GM12874 (cell line): ENCODE results near the gene NRXN3.

Source experiments
- TF ChIP-seq, protein P1 (sequence below): IDR thresholded peaks from 2 replicates; pipeline ENCODE4 v1.5.1; 2011; ENCODE audit warnings: low read depth, mild to moderate bottlenecking, control low read depth, low read length, moderate library complexity; ENCODE audit not compliant: insufficient read depth

The NRXN3 gene

DNA sequence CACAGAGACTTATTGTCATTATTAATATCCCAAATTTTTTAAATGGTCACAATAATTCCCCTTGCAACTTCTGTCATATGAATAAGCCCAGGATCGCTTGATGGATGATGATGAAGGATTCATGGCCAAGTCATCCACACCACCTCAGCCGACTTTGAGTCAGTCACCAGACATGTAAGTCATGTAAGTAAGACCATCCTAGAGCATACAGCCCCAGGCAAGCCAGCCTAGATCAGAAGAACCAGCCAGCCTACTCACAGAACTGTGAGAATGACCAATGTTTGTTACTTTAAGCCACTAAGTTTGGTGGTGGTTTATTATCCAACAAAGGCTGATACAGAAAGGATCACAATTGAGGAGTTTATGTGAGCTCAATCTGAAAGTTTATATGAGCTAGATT lies 341.8 kb downstream of the NRXN3 start:
- TF ChIP-seq, protein P1, sequence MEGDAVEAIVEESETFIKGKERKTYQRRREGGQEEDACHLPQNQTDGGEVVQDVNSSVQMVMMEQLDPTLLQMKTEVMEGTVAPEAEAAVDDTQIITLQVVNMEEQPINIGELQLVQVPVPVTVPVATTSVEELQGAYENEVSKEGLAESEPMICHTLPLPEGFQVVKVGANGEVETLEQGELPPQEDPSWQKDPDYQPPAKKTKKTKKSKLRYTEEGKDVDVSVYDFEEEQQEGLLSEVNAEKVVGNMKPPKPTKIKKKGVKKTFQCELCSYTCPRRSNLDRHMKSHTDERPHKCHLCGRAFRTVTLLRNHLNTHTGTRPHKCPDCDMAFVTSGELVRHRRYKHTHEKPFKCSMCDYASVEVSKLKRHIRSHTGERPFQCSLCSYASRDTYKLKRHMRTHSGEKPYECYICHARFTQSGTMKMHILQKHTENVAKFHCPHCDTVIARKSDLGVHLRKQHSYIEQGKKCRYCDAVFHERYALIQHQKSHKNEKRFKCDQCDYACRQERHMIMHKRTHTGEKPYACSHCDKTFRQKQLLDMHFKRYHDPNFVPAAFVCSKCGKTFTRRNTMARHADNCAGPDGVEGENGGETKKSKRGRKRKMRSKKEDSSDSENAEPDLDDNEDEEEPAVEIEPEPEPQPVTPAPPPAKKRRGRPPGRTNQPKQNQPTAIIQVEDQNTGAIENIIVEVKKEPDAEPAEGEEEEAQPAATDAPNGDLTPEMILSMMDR, result no peak

DNA sequence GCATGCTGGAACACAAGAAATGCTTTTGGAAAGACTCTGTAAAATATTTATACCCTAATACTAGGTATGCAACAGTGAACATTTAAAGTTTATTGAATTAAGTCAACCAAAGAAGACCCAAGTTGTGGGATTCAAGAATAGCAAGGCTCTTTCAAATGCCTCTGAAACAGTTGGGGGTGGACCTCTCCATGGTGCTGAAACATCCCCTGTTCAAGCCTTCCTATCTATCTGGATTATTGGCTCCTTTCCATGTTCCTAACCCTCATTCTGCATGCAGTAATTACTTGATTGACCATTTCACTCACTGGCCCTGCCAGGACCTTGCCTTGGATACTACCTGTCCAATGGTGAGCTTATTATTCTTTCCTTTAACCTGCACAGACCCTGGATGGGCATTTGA lies 349.7 kb downstream of the NRXN3 start:
- TF ChIP-seq, protein P1, result no peak

DNA sequence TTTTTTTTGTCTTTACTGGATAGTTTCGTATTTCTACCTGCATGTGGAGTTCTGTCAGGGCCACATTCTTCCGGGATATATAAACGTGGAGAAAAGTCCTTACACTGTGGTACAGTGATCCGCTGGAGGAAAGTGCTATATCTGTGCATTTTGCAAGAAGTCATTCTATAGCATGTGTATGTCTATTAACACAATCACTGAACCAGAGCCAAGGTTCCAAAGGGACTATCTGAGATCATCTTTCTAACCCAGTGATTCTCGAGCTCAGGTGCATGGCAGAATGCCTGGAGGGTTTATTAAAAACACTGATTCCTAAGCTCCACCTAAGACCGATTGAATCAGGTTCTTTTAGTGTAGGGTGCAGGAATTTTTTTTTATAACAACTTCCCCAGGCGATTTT lies 354.0 kb downstream of the NRXN3 start:
- TF ChIP-seq, protein P1, result no peak

DNA sequence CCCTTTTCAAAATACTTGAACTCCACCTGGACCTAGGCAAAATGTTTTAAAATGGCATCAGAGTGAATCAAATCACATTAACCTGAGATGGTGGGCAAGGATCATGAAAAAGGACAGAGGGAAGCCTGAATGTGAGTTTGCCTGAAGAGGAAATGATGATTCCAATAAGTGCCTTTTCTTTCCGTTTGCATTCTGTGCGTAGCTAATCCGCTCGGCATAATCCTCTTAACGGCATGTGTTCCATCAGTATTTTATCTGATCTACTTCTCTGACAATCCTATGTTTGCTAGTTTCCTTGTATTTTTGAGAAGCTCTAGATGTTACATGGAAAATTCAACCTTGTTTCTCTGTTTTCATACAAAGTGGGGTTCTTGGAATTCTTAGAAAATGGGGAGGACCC lies 354.6 kb downstream of the NRXN3 start:
- TF ChIP-seq, protein P1, result no peak

DNA sequence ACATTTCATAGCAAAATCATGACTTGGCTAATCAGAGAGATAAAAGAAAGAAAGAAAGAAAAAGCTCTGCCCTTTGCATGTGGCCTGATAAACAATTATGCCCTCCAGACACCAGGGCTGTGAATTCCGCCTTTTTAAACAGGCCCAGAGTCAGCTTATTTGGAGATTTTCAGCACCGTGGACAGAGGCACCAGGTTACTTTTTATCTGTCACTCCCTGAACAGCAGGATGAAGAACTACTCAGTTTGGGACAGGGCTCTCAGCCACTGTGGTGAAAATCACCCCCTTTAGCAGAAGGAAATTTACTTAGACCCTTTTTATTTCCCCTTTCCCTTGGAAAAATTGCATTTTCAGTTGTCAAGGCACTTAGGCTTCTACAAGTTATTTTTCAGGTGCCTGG lies 359.9 kb downstream of the NRXN3 start:
- TF ChIP-seq, protein P1, result no peak

DNA sequence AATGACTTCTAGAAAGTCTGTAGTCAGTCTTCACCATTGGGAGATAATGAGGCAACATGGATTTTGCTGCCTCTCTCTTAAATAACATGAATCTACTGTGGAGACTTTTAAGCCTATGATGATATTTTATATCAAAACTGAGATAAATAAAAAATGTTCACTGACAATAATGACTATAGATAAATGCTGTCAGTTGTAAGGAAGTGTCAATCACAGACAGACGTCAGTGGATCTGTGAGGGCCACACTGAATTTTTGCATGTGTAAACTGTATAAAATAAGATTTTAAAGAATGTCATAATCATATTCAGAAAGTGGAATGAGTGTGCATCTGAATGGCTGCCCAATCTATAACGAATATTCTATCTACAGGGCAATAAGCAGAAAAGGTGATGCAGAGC lies 364.0 kb downstream of the NRXN3 start:
- TF ChIP-seq, protein P1, result no peak

DNA sequence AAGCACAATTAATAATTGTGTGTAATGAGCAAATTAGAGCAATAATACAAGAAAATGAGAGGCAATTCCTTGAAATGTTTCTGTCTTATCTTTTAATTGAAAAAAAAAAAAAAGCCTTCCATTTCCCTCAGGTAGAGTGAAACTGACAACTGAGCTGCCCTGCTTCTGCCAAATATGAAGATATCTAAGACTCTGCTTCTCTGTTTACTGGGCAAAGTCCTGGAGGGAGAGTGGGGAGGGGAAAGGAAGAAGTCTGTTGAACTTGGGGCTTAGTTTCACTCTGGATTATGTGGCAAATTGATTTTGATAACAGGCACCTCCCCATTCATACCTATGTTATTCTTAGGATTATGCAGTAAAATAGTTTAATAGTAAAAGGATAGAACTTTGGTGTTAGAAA lies 364.9 kb downstream of the NRXN3 start:
- TF ChIP-seq, protein P1, result no peak

DNA sequence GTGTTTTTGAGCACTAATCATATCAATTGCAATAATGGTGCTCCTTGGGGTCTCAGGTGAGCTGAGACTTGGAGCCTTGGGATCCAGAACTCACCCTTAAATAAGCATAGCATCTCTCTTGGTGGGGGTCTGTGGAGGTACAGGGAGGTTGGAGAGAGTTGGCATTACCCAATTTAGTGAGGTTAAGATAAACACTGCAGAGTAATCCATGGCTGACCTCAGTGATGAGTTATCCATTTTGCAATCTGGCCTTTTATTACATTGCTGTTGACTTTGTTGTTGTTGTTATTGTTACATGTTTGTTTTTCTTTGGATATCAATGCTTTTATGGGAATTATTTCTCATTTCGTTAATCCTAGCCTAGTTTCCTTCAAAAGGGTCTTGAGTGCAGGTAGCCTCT lies 373.3 kb downstream of the NRXN3 start:
- TF ChIP-seq, protein P1, result no peak
